ENCODE measurements around the gene SREK1.

GRCh38 chr5:66224773-66225553 is 80.9 kb downstream of the SREK1 start:
- TF ChIP-seq, protein P1, sequence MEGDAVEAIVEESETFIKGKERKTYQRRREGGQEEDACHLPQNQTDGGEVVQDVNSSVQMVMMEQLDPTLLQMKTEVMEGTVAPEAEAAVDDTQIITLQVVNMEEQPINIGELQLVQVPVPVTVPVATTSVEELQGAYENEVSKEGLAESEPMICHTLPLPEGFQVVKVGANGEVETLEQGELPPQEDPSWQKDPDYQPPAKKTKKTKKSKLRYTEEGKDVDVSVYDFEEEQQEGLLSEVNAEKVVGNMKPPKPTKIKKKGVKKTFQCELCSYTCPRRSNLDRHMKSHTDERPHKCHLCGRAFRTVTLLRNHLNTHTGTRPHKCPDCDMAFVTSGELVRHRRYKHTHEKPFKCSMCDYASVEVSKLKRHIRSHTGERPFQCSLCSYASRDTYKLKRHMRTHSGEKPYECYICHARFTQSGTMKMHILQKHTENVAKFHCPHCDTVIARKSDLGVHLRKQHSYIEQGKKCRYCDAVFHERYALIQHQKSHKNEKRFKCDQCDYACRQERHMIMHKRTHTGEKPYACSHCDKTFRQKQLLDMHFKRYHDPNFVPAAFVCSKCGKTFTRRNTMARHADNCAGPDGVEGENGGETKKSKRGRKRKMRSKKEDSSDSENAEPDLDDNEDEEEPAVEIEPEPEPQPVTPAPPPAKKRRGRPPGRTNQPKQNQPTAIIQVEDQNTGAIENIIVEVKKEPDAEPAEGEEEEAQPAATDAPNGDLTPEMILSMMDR (IDR thresholded peaks at IDR 0.05; ENCODE audit: low read depth, low read length, poor library complexity, severe bottlenecking) = no peak
- no peak for TF ChIP-seq EZH2phosphoT487 (IDR thresholded peaks at IDR 0.05; ENCODE audit: borderline replicate concordance, low read length)
